Cardiac muscle cell (in vitro differentiated cells and primary cell): ENCODE results near the gene VASN. TPM values are rescaled to one million over a fixed set of nuclear protein-coding genes. Genes with fewer than 3 reads are reported as not detected.
"Not testable (repeated sequence)": the region's sequence is repeated elsewhere in the genome, so short reads cannot be mapped to it uniquely, and the experiment has no call there.

Source experiments
- DNase-seq, 2 donors: peaks; one replicate each; pipeline versions ENCODE4 v3.0.0 to v3.0.0-alpha.2; 2010 to 2017; ENCODE audit warnings: low read depth in 1 of 2, low spot score in 1 of 2
- H3K27ac ChIP-seq: fragments of 200-600 bp; sonication (generic); 2 replicates; pipeline ENCODE4 v1.5.1; 2016
- H3K27me3 ChIP-seq: fragments of 200-600 bp; sonication (generic); 2 replicates; pipeline ENCODE4 v1.6.0; 2016; ENCODE audit warnings: control low read depth
- H3K36me3 ChIP-seq: fragments of 200-600 bp; sonication (generic); 2 replicates; pipeline ENCODE4 v1.5.1; 2016; ENCODE audit warnings: control low read depth
- H3K4me1 ChIP-seq: fragments of 200-600 bp; sonication (generic); 2 replicates; pipeline ENCODE4 v1.8.1; 2017; ENCODE audit warnings: low read depth, mild to moderate bottlenecking, mixed run types
- H3K4me3 ChIP-seq: fragments of 200-600 bp; sonication (generic); 2 replicates; pipeline ENCODE4 v1.5.1; 2016; ENCODE audit warnings: mild to moderate bottlenecking
- H3K9me3 ChIP-seq: fragments of 200-600 bp; sonication (generic); 2 replicates; pipeline ENCODE4 v1.5.1; 2017; ENCODE audit warnings: low read depth, mild to moderate bottlenecking, control low read depth
- polyA plus RNA-seq: library from polyadenylated mRNA; unstranded; fragments of >200 nt; fragmentation: Nextera tagmentation; extraction: Ambion mirVana; gene quantifications from 2 replicates; pipeline ENCODE4 v1.2.1, GENCODE V29; 2016
- total RNA-seq: library from RNA; depleted of rRNA; stranded (reverse); fragments of >200 nt; gene quantifications from 2 replicates; pipeline ENCODE4 v1.2.3, GENCODE V29; 2016
- TF ChIP-seq, protein P1 (sequence below): IDR thresholded peaks from 2 replicates; pipeline ENCODE4 v1.5.1; 2012; ENCODE audit warnings: low read depth, mild to moderate bottlenecking, low read length

The VASN gene
- total and polyA plus RNA-seq, 2 experiments from 2014 or later, result 18.9 to 33.3 TPM

DNA sequence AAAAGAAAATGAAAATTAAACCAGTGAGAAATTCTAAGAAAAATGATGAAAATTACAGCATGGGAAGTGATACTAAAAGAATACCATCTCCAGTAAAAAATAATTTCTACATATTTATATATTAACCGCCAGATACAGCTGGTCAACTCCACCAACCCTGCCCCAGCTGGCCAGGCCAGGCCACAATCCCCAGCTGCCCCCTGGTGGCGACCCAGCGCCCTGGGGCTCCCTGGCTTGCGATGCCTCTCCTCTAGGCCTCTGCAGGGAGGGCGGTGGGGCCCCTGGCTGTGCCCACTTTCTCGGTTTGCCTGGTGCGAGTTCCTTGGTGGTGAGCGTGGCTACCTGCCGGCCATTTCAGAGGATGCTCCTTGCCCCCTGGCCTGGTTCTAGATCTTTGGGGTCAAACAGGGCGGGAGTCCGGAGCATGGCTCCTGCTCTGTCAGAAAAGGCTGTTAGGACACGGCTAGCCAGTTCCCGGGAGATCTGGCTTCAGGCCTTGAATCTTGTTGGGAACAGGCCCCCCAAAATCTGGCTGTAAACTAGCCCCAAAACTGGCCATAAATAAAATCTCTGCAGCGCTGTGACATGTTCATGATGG lies 41.3 kb upstream of the VASN start:
- no peaks in the 10 kb centered on the region for H3K9me3 ChIP-seq
- TF ChIP-seq, protein P1, sequence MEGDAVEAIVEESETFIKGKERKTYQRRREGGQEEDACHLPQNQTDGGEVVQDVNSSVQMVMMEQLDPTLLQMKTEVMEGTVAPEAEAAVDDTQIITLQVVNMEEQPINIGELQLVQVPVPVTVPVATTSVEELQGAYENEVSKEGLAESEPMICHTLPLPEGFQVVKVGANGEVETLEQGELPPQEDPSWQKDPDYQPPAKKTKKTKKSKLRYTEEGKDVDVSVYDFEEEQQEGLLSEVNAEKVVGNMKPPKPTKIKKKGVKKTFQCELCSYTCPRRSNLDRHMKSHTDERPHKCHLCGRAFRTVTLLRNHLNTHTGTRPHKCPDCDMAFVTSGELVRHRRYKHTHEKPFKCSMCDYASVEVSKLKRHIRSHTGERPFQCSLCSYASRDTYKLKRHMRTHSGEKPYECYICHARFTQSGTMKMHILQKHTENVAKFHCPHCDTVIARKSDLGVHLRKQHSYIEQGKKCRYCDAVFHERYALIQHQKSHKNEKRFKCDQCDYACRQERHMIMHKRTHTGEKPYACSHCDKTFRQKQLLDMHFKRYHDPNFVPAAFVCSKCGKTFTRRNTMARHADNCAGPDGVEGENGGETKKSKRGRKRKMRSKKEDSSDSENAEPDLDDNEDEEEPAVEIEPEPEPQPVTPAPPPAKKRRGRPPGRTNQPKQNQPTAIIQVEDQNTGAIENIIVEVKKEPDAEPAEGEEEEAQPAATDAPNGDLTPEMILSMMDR, result peak; percentile 98
- DNase-seq, result peak; percentile 80 to 83
- no peak overlapping the region for H3K27ac ChIP-seq
- no peak overlapping the region for H3K4me3 ChIP-seq
- peaks cover 22% of the 10 kb centered on the region for H3K4me1 ChIP-seq
- H3K36me3 ChIP-seq, result no peaks in the 10 kb centered on the region
- H3K27me3 ChIP-seq, result no peaks in the 10 kb centered on the region

DNA sequence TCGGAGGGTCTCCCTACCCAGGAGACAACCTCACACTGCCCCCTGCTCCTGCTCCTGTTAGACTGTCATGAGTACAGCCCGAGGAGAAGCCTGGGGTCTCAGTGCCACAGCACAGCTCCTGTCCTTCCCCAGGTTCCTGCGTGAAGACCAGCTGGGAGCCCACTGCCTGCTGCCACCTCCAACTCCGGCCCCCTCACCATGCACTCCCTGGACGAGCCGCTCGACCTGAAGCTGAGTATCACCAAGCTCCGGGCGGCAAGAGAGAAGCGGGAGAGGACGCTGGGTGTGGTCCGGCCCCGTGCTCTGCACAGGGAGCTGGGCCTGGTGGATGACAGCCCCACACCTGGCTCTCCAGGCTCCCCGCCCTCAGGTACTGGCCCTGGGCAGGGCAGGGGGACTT lies 39.6 kb upstream of the VASN start:
- DNase-seq, result no peak
- Histone ChIP-seq H3K4me3 (no peak overlapping the region), H3K4me1 (peaks cover 22% of the 10 kb centered on the region), H3K27me3 (no peaks in the 10 kb centered on the region), H3K27ac (no peak overlapping the region), H3K9me3 (no peaks in the 10 kb centered on the region), H3K36me3 (peaks cover 3% of the 10 kb centered on the region)
- TF ChIP-seq, protein P1, result no peak

DNA sequence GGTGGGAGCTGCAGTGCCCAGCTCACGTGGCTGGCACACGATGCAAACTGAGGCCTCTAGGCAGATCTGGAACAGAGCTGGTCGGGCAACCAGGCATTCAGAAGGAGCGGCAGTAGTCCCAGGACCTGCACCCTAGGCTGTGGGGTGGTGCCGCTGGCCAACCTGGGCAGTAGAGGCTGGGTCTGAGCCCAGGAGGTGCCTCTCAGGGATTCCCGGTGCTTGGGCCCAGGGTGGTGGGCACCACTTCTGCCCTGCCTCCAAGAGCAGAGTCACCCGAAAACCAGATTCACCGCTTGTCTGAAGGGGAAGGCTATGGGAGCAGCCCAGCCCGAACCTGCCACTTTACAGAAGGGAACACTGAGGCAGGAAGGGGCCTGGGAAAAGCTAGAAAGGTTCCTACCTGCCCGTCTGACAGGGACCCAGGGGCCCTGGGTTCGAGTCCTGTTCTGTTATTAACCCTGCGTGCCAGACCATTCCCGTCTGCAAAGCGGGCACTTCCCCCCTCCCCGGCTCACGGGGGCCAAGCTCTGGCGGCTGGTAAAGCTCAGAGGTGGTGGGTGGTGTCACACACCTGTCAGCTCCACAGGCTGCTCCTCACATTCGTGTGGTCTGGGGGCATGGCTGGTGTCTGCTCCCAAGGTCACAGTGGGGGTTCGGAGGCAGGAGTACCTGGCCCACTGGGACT lies 38.9 kb upstream of the VASN start:
- no peaks in the 10 kb centered on the region for H3K27me3 ChIP-seq
- H3K9me3 ChIP-seq, result no peaks in the 10 kb centered on the region
- TF ChIP-seq, protein P1, result no peak
- no peak overlapping the region for H3K27ac ChIP-seq
- peaks cover 3% of the 10 kb centered on the region for H3K36me3 ChIP-seq
- no peak for DNase-seq
- H3K4me3 ChIP-seq, result no peak overlapping the region
- H3K4me1 ChIP-seq, result peaks cover 16% of the 10 kb centered on the region

DNA sequence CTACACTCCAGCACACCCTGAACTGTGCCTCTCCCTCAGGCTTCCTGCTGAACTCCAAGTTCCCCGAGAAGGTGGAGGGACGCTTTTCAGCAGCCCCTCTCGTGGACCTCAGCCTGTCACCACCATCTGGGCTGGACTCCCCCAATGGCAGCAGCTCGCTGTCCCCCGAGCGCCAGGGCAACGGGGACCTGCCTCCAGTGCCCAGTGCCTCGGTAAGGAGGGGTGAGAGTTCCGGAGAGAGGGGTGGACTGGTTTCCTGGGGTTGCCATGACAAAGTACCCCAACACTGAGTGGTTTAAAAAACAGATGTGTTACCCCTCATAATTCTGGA lies 38.4 kb upstream of the VASN start:
- DNase-seq, result no peak
- H3K27ac ChIP-seq, result no peak overlapping the region
- H3K9me3 ChIP-seq, result no peaks in the 10 kb centered on the region
- H3K27me3 ChIP-seq, result no peaks in the 10 kb centered on the region
- TF ChIP-seq, protein P1, result no peak
- H3K4me1 ChIP-seq, result peaks cover 13% of the 10 kb centered on the region
- H3K36me3 ChIP-seq, result peaks cover 3% of the 10 kb centered on the region
- H3K4me3 ChIP-seq, result no peak overlapping the region

DNA sequence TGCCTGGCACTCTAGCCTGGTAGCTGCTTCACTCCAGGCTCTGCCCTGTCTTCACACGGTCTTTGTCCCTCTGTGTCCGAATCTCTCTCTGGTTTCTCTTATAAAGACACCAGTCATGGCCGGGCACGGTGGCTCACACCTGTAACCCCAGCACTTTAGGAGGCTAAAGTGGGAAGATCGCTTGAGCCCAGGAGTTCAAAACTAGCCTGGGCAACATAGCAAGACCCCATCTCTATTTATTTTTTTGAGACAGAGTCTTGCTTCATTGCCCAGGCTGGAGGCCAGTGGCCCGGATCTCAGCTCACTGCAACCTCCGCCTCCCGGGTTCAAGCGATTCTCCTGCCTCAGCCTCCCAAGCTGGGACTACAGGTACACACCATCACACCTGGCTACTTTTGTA lies 37.9 kb upstream of the VASN start:
- not testable (repeated sequence) for H3K27me3 ChIP-seq, H3K36me3 ChIP-seq

GRCh38 chr16:4334724-4335495 lies 36.7 kb upstream of the VASN start:
- no peak for DNase-seq
- H3K36me3 ChIP-seq, result peaks cover 3% of the 10 kb centered on the region
- TF ChIP-seq, protein P1, result no peak
- no peaks in the 10 kb centered on the region for H3K27me3 ChIP-seq
- H3K4me3 ChIP-seq, result no peak overlapping the region
- peaks cover 8% of the 10 kb centered on the region for H3K4me1 ChIP-seq
- no peak overlapping the region for H3K27ac ChIP-seq
- no peaks in the 10 kb centered on the region for H3K9me3 ChIP-seq

More for the DNA sequence above, 37.9 kb upstream of the VASN start:
- not testable (repeated sequence) for DNase-seq, H3K9me3 ChIP-seq, H3K4me3 ChIP-seq, H3K4me1 ChIP-seq, H3K27ac ChIP-seq
